Breast epithelium (tissue), 4 donors: ENCODE measurements around the gene MTCL1. TPM values are rescaled to one million over a fixed set of nuclear protein-coding genes. Genes with fewer than 3 reads are reported as not detected.

Source experiments
- DNase-seq, 2 donors: peaks; one replicate each; pipeline ENCODE4 v3.0.0-alpha.2; 2019; ENCODE audit warnings: low spot score in 2 of 2
- H3K27ac ChIP-seq, 2 donors: fragments of 200-600 bp; sonication (generic) in 1 of 2; one replicate each; pipeline ENCODE4 v1.5.1; 2016 to 2019; ENCODE audit warnings: mild to moderate bottlenecking in 1 of 2
- H3K27me3 ChIP-seq, 2 donors: fragments of 200-600 bp; sonication (generic) in 1 of 2; one replicate each; pipeline versions ENCODE4 v1.5.1 to v1.6.0; 2017 to 2019; ENCODE audit warnings: control low read depth in 1 of 2, mild to moderate bottlenecking in 1 of 2
- H3K36me3 ChIP-seq: fragments of 200-600 bp; one replicate; pipeline ENCODE4 v1.5.1; 2019
- H3K4me1 ChIP-seq, 2 donors: fragments of 200-600 bp; sonication (generic); one replicate each; pipeline ENCODE4 v1.5.1; 2016 to 2019; ENCODE audit warnings: control low read depth in 1 of 2
- H3K4me3 ChIP-seq, 3 donors: fragments of 200-600 bp; sonication (generic); 1 replicate in 2 of 3; 2 replicates in 1 of 3; pipeline ENCODE4 v1.5.1; 2016 to 2019; ENCODE audit warnings: mild to moderate bottlenecking in 3 of 3, moderate library complexity in 2 of 3
- H3K9me3 ChIP-seq, 2 donors: fragments of 200-600 bp; sonication (generic) in 1 of 2; one replicate each; pipeline ENCODE4 v1.5.1; 2016 to 2019; ENCODE audit warnings: control low read depth in 1 of 2
- POLR2A ChIP-seq: fragments of 450-650 bp; IDR thresholded peaks from one replicate; pipeline ENCODE4 v1.6.1; 2016; ENCODE audit warnings: antibody characterized with exemption, mild to moderate bottlenecking, moderate library complexity
- POLR2AphosphoS5 ChIP-seq, 3 donors: sonication (generic); formaldehyde crosslinking; IDR thresholded peaks; one replicate each; pipeline ENCODE4 v1.6.1; 2017; ENCODE audit warnings: antibody characterized with exemption in 3 of 3
- intact Hi-C: fragments of 100-400 bp; cut with DNase I; formaldehyde crosslinking; loops from one replicate; pipeline ENCODE4 v1.15.1; 2023; ENCODE audit warnings: low total_unique reads
- total RNA-seq, 3 donors: library from RNA; depleted of rRNA; stranded (reverse); fragments of >200 nt; gene quantifications; one replicate each; pipeline ENCODE4 v1.1.0, GENCODE V29; 2016
- TF ChIP-seq, protein P1 (sequence below), 3 donors: fragments of 450-650 bp; IDR thresholded peaks; one replicate each; pipeline ENCODE4 v1.5.1; 2016 to 2017; ENCODE audit warnings: antibody characterized with exemption in 3 of 3, mild to moderate bottlenecking in 3 of 3, moderate library complexity in 3 of 3

MTCL1 gene
- total RNA-seq, 3 donors from 2014 or later, result 4.9 to 9.1 (median 7.2) TPM

DNA sequence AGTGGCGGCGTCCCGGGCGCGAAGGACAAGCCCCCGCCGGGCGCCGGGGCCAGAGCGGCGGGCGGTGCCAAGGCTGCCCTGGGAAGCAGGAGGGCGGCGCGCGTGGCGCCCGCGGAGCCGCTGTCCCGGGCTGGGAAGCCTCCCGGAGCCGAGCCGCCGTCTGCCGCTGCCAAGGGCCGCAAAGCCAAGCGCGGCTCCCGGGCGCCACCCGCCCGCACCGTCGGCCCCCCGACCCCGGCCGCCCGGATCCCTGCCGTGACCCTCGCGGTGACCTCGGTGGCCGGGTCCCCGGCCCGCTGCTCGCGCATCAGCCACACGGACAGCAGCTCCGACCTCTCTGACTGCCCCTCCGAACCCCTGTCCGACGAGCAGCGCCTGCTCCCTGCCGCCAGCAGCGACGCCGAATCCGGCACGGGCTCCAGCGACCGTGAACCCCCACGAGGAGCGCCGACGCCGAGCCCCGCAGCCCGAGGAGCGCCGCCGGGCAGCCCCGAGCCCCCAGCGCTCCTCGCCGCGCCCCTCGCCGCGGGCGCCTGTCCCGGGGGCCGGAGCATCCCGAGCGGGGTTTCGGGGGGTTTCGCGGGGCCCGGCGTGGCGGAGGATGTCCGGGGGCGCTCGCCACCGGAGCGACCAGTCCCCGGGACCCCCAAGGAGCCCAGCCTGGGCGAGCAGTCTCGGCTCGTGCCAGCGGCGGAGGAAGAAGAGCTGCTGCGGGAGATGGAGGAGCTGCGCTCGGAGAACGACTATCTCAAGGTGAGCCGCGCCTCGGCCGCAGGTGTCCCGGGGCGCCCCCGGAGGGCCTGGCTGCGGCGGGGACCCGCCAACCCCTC lies 820 bp downstream of the MTCL1 start:
- no peaks in the 10 kb centered on the region for H3K9me3 ChIP-seq
- H3K4me1 ChIP-seq, result peaks cover 6 to 10% of the 10 kb centered on the region in 2 donors
- H3K36me3 ChIP-seq, result no peaks in the 10 kb centered on the region
- H3K27me3 ChIP-seq, result no peaks in the 10 kb centered on the region
- no peak for TF ChIP-seq POLR2A
- TF ChIP-seq, protein P1, sequence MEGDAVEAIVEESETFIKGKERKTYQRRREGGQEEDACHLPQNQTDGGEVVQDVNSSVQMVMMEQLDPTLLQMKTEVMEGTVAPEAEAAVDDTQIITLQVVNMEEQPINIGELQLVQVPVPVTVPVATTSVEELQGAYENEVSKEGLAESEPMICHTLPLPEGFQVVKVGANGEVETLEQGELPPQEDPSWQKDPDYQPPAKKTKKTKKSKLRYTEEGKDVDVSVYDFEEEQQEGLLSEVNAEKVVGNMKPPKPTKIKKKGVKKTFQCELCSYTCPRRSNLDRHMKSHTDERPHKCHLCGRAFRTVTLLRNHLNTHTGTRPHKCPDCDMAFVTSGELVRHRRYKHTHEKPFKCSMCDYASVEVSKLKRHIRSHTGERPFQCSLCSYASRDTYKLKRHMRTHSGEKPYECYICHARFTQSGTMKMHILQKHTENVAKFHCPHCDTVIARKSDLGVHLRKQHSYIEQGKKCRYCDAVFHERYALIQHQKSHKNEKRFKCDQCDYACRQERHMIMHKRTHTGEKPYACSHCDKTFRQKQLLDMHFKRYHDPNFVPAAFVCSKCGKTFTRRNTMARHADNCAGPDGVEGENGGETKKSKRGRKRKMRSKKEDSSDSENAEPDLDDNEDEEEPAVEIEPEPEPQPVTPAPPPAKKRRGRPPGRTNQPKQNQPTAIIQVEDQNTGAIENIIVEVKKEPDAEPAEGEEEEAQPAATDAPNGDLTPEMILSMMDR (IDR thresholded peaks at IDR 0.05), result no peak
- no peak for TF ChIP-seq POLR2AphosphoS5 (IDR thresholded peaks at IDR 0.05)
- H3K27ac ChIP-seq, result peak overlapping the region; percentile 74 to 92
- H3K4me3 ChIP-seq, result peak overlapping the region; percentile 63 to 92 (median 72)
- DNase-seq, result no peak
- intact Hi-C loops, result no loop called here

DNA sequence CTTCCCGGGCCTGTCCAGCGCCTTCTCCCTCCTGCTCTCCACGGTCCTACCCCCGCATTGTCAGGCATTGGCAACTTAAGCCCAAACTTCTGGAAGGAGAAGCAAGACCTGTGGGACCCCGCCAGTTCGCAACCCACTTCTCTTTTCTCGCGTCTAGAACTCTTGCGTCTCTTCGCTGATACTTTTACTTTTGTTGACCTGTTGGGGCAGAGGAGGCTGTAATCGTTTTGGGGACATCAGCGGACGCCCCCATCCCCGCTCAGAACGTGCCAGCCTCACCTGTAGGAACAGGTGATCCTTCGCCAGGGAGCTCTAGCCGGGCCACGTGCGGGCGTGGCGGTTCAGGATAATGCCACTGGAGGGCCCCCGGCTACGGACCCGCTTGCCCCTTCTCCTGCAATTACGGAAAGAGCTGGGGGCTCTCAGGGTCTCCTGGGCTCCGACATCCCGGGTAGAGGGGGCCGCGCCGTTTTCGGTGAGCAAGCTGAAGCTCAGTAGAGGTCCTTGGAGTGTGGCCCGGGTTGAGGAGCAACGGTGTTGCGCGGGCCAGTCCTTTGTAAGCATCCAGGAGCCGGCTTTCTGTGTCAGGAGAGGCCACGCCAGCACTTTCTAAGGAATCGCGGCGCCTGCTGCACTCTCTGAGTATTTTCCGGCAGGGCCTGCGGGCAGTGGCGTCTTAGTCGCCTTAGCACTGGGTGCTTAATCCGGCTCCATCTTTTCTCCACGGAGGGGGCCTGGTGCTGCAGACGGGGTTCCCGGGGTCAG lies 1.6 kb downstream of the MTCL1 start:
- Histone ChIP-seq H3K9me3 (no peaks in the 10 kb centered on the region), H3K27me3 (no peaks in the 10 kb centered on the region), H3K4me3 (peak overlapping the region; percentile 63 to 92 (median 72)), H3K27ac (peak overlapping the region; percentile 74 to 92), H3K36me3 (no peaks in the 10 kb centered on the region), H3K4me1 (peaks cover 6 to 10% of the 10 kb centered on the region in 2 donors)
- TF ChIP-seq, protein P1 (IDR thresholded peaks at IDR 0.05), result peak in 1 of 3 donors; percentile 39
- no peak for TF ChIP-seq POLR2A
- TF ChIP-seq POLR2AphosphoS5 (IDR thresholded peaks at IDR 0.05), result no peak
- DNase-seq, result peak in 1 of 2 donors; percentile 32
- intact Hi-C loops, result no loop called here

DNA sequence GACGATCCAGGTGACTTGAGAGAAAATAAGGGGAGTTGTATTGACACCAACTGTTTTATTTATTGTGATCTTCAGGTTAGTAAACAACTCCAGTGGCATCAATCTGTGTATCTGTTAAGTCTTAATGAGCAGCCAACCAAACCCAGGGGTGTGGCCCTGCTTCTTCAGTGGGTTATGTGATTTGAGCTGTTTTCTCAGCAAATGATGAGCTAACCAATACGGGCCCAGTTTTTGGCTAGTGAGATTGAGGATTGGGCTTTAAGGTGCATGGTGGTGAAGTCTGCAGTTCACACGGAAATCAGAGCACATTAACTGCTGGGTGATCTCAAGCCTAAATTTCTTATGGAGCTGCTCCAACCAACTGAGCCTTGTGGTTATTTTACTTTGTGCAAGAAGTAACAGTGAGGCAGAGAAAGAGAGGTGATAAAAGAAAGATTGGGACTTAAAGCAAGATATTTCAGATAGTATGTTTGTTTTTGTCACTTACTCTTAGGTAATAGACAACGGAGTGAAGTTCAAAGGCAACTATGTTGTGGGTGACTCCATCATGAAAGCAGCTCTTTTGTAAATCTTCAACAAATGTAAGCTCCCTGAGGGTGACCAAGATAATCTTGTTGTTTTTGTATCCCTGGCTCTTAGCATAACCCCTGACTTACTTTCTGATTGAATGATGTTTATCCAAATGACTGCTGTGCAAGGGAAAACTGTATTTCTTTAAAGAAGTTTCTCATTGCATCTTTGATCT lies 2.4 kb downstream of the MTCL1 start:
- no peaks in the 10 kb centered on the region for H3K9me3 ChIP-seq
- H3K27ac ChIP-seq, result peak overlapping the region; percentile 74 to 92
- no peaks in the 10 kb centered on the region for H3K36me3 ChIP-seq
- no peak for DNase-seq
- H3K4me1 ChIP-seq, result peaks cover 6 to 10% of the 10 kb centered on the region in 2 donors
- TF ChIP-seq, protein P1 (IDR thresholded peaks at IDR 0.05), result no peak
- TF ChIP-seq POLR2AphosphoS5 (IDR thresholded peaks at IDR 0.05), result no peak
- TF ChIP-seq POLR2A, result no peak
- intact Hi-C loops, result no loop called here
- peak overlapping the region; percentile 63 to 92 (median 72) for H3K4me3 ChIP-seq
- H3K27me3 ChIP-seq, result no peaks in the 10 kb centered on the region

DNA sequence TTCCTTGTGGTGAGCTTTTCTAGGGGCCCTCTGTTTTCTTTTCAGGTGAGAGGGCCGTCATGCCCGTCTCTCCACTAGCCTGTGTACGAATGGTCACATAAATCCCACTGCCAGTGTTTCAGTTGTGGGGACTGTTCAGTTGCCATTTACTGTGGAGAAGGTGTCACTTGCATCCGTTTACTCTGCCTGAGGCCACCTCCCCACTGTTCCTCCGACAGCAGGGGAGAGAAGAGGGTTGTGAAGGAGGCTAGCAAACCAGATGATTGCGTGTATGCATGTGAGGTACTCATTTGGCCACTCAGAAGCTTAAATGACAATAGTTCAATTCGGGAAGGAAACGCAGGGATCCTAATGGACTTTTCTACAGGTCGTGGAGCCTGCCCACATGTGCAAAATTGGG lies 3.3 kb downstream of the MTCL1 start:
- TF ChIP-seq POLR2A, result no peak
- TF ChIP-seq POLR2AphosphoS5 (IDR thresholded peaks at IDR 0.05), result no peak
- Histone ChIP-seq H3K9me3 (no peaks in the 10 kb centered on the region), H3K4me3 (no peak overlapping the region), H3K27ac (no peak overlapping the region), H3K4me1 (peaks cover 6% of the 10 kb centered on the region in 2 donors), H3K36me3 (no peaks in the 10 kb centered on the region), H3K27me3 (no peaks in the 10 kb centered on the region)
- intact Hi-C loops, result no loop called here
- DNase-seq, result no peak

DNA sequence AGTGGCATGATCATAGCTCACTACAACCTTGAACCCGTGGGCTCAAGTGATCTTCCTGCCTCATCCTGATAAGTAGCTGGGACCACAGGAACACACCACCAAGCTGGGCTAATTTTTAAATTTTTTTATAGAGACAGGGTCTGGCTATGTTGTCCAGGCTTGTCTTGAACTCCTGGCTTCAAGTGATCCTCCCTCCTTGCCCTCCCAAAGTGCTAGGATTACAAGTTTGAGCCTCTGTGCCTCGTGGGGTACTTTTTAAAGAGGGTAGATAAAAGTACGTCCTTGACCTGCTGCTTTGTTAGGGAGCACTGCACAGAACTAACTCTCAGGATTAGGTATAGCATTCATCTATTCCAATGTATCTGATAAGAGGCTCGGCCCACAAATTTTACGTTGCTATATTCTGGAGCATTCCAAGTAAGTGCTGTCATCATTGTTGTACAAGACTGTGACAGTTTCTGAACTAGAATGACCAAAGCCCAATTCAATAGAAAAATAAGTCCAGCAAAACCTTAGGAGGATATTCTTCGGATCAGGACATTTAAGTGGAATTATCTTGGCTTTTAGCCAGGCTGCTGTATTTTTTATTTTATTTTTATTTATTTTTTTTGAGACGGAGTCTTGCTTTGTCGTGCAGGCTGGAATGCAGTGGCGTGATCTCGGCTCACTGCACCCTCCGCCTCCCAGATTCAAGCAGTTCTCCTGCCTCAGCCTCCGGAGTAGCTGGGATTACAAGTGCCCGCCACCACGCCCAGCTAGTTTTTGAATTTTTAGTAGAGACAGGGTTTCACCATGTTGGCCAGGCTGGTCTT lies 4.1 kb downstream of the MTCL1 start:
- Histone ChIP-seq H3K27me3 (no peaks in the 10 kb centered on the region), H3K27ac (no peak overlapping the region), H3K4me3 (no peak overlapping the region), H3K9me3 (no peaks in the 10 kb centered on the region), H3K36me3 (no peaks in the 10 kb centered on the region), H3K4me1 (no peaks in the 10 kb centered on the region)
- TF ChIP-seq, protein P1 (IDR thresholded peaks at IDR 0.05), result no peak
- TF ChIP-seq POLR2AphosphoS5 (IDR thresholded peaks at IDR 0.05), result no peak
- TF ChIP-seq POLR2A, result no peak
- intact Hi-C loops, result no loop called here
- DNase-seq, result no peak
